ENCODE results near the gene JAG1. TPM values are rescaled to one million over a fixed set of nuclear protein-coding genes. Genes with fewer than 3 reads are reported as not detected.

Gene JAG1
- polyA plus RNA-seq, 1 donor from 2014 or later, result 9.0 TPM

- H2AFZ ChIP-seq (ENCODE audit: low read depth, low read length), result no peak overlapping the region
These were observed 39.0 kb downstream of the JAG1 start for GRCh38 chr20:10634683-10635411.

GRCh38 chr20:10634211-10634610 is 39.6 kb downstream of the JAG1 start:
- TF ChIP-seq EP300 (conservative IDR thresholded peaks at IDR 0.05; ENCODE audit: poor library complexity, severe bottlenecking) (no peak), POLR2AphosphoS5 (IDR thresholded peaks at IDR 0.05) (no peak), EZH2 (IDR thresholded peaks at IDR 0.05; ENCODE audit: borderline replicate concordance, insufficient read depth, low read length, poor library complexity, severe bottlenecking) (no peak)

More at GRCh38 chr20:10634683-10635411, 39.0 kb downstream of the JAG1 start:
- Histone ChIP-seq H3K79me2 (replicated peaks; ENCODE audit: insufficient read depth, low read length) (no peaks in the 10 kb centered on the region), H4K20me1 (ENCODE audit: insufficient read depth) (no peaks in the 10 kb centered on the region), H3F3A (ENCODE audit: insufficient read depth, low read length, poor library complexity, severe bottlenecking) (no peaks in the 10 kb centered on the region), H3K4me3 (ENCODE audit: low read length) (no peak overlapping the region), H3K27me3 (ENCODE audit: insufficient read depth, low read depth, low read length) (peaks cover 29% of the 10 kb centered on the region), H3K9me2 (ENCODE audit: insufficient read depth, low read length) (no peaks in the 10 kb centered on the region), H3K9me3 (ENCODE audit: low read length) (no peaks in the 10 kb centered on the region), H3K9ac (ENCODE audit: low read length) (no peak overlapping the region), H3K27ac (ENCODE audit: low read length) (no peak overlapping the region), H3K4me2 (ENCODE audit: low read length) (no peak overlapping the region), H3K36me3 (ENCODE audit: insufficient read depth, low read length) (peaks cover 9% of the 10 kb centered on the region)
- TF ChIP-seq CTCF (IDR thresholded peaks at IDR 0.05; ENCODE audit: poor library complexity, severe bottlenecking) (no peak), EZH2 (IDR thresholded peaks at IDR 0.05; ENCODE audit: borderline replicate concordance, insufficient read depth, low read length, poor library complexity, severe bottlenecking) (no peak), TAF1 (IDR thresholded peaks at IDR 0.05; ENCODE audit: low read depth) (no peak), SMC3 (conservative IDR thresholded peaks at IDR 0.05; ENCODE audit: poor library complexity) (no peak), REST (IDR thresholded peaks at IDR 0.05; ENCODE audit: borderline replicate concordance) (no peak), EP300 (conservative IDR thresholded peaks at IDR 0.05; ENCODE audit: poor library complexity, severe bottlenecking) (no peak), RAD21 (conservative IDR thresholded peaks at IDR 0.05) (no peak), MXI1 (conservative IDR thresholded peaks at IDR 0.05; ENCODE audit: poor library complexity, severe bottlenecking) (no peak), POLR2AphosphoS5 (IDR thresholded peaks at IDR 0.05) (no peak)

More at GRCh38 chr20:10634211-10634610, 39.6 kb downstream of the JAG1 start:
- Histone ChIP-seq H2AFZ (ENCODE audit: low read depth, low read length) (no peak overlapping the region), H3K27me3 (ENCODE audit: insufficient read depth, low read depth, low read length) (peaks cover 29% of the 10 kb centered on the region), H4K20me1 (ENCODE audit: insufficient read depth) (no peaks in the 10 kb centered on the region), H3K79me2 (replicated peaks; ENCODE audit: insufficient read depth, low read length) (no peaks in the 10 kb centered on the region), H3K36me3 (ENCODE audit: insufficient read depth, low read length) (peaks cover 3% of the 10 kb centered on the region), H3F3A (ENCODE audit: insufficient read depth, low read length, poor library complexity, severe bottlenecking) (no peaks in the 10 kb centered on the region), H3K4me3 (ENCODE audit: low read length) (no peak overlapping the region), H3K9ac (ENCODE audit: low read length) (no peak overlapping the region), H3K9me2 (ENCODE audit: insufficient read depth, low read length) (no peaks in the 10 kb centered on the region), H3K27ac (ENCODE audit: low read length) (no peak overlapping the region), H3K9me3 (ENCODE audit: low read length) (no peaks in the 10 kb centered on the region), H3K4me2 (ENCODE audit: low read length) (no peak overlapping the region)

All from neural cell (in vitro differentiated cells).